SJSA1 (cell line): Measurements from ENCODE around the gene RIPOR1. TPM values are rescaled to one million over a fixed set of nuclear protein-coding genes. Genes with fewer than 3 reads are reported as not detected.
"Not testable (repeated sequence)": the region's sequence is repeated elsewhere in the genome, so short reads cannot be mapped to it uniquely, and the experiment has no call there.

Experiments
- DNase-seq, 2 experiments: peaks; one replicate each; pipeline ENCODE4 v3.0.0-alpha.2; 2015 to 2020; ENCODE audit warnings: low spot score in 2 of 2, low read depth in 1 of 2
- H3K27ac ChIP-seq: fragments of 250-450 bp; sonication (Bioruptor Pico); 2 replicates; pipeline ENCODE4 v1.5.1; 2020; ENCODE audit warnings: mild to moderate bottlenecking, moderate library complexity
- H3K27me3 ChIP-seq: fragments of 250-450 bp; sonication (Bioruptor Pico); replicated peaks from 2 replicates; pipeline ENCODE4 v1.5.1; 2020; ENCODE audit warnings: mild to moderate bottlenecking, moderate library complexity
- H3K36me3 ChIP-seq: fragments of 250-450 bp; sonication (Bioruptor Pico); 2 replicates; pipeline ENCODE4 v1.5.1; 2020; ENCODE audit warnings: mild to moderate bottlenecking
- H3K4me1 ChIP-seq: fragments of 250-450 bp; sonication (Bioruptor Pico); replicated peaks from 2 replicates; pipeline ENCODE4 v1.6.1; 2021; ENCODE audit warnings: mild to moderate bottlenecking
- H3K4me3 ChIP-seq: fragments of 250-450 bp; sonication (Bioruptor Pico); 2 replicates; pipeline ENCODE4 v1.5.1; 2020; ENCODE audit warnings: mild to moderate bottlenecking
- H3K9me3 ChIP-seq: fragments of 250-450 bp; sonication (Bioruptor Pico); replicated peaks from 2 replicates; pipeline ENCODE4 v1.5.1; 2020; ENCODE audit warnings: mild to moderate bottlenecking
- total RNA-seq: library from RNA; depleted of rRNA; stranded (reverse); fragments of >200 nt; shearing (Covaris generic); gene quantifications from 2 replicates; pipeline ENCODE4 v1.2.3, GENCODE V29; 2014

The RIPOR1 gene
- total RNA-seq, 1 experiment from 2014 or later: 24.8 TPM

DNA sequence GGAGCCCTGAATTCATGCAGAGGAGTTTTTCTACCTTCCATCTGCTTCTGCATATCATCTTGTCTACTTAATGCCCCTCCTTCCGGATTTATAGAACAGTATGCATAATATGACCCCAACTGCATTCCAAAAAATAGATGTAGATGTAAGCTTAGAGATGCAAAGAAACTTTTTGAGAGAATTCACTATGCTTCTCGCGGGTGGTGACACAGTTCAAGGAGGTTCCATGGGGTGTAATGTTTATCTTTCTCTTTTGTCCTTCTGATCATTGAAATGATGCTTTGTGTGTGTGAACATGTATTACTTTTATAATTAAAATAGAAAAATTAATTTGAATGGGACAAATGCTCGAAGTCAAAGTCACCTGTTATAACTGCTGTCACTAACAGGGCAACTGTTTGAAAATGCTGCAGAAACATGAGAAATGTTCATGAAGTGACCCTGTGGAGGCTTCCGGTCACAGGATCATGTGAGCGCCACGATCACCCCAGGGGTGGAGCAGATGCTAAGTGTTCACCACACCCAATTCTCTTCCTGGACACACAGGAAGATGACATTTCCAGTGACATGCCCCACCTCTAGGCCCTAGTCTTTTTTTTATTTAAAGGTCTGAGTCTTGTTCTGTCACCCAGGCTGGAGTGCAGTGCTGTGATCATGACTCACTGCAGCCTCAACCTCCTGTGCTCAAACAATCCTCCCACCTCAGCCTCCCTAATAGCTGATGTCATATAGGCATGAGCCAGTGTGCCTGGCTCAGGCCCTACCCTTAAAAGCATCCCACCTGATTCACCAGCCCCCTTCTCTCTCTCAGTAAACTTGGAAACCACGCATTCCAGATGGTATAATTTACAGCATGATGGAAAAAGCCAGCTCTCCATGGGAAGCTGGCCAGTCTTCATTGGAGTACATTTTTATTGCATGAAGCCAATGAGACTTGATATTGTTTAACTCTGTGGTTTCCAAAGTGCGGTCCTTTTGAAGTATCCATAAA, 24.3 kb upstream of the RIPOR1 start:
- no peaks in the 10 kb centered on the region for H3K27me3 ChIP-seq
- no peaks in the 10 kb centered on the region for H3K4me1 ChIP-seq
- H3K4me3 ChIP-seq: no peak overlapping the region
- no peaks in the 10 kb centered on the region for H3K9me3 ChIP-seq
- H3K27ac ChIP-seq: no peak overlapping the region
- no peak for DNase-seq
- H3K36me3 ChIP-seq: no peaks in the 10 kb centered on the region

DNA sequence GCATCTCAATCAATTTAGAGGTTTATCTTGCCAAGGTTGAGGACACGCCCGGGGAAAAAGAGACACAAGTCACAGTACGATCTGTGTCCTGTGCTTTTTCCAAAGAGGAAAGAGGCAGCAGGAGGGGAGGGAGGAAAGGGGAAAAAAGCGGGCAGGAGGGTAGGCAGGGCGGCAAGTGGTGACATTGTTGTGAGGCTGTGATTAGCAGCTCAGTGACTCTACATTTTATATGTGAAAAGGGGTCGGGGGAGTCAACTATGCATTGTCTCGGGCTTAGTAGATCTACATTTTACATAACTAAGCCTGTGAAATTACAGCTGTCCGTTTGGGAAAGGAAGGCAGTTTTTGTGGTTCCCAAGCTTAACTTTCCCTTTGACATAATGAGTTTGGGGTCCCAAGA, 22.2 kb upstream of the RIPOR1 start:
- H3K27me3 ChIP-seq: no peaks in the 10 kb centered on the region

DNA sequence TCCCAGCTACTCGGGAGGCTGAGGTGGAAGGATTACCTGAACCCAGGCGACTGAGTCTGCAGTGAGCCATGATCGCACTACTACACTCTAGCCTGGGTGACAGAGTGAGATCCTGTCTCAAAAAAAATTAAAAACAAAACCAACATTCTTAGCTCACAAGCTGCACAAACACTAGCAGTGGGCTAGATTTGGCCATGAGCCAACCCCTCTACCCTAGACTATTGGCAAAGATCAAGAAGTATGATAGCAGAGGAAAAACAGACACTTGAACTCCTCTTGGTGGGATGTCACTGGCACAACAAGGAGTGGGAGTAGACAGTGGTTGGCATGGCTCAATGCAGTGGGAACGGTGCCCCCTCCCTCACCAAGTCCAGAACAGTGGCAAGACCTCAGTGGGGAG, 19.6 kb upstream of the RIPOR1 start:
- no peaks in the 10 kb centered on the region for H3K4me1 ChIP-seq
- no peaks in the 10 kb centered on the region for H3K27me3 ChIP-seq
- H3K36me3 ChIP-seq: no peaks in the 10 kb centered on the region
- DNase-seq: no peak
- H3K27ac ChIP-seq: no peak overlapping the region
- no peaks in the 10 kb centered on the region for H3K9me3 ChIP-seq
- H3K4me3 ChIP-seq: no peak overlapping the region

More for the DNA sequence above, 22.2 kb upstream of the RIPOR1 start:
- H3K4me1 ChIP-seq: no peaks in the 10 kb centered on the region
- H3K9me3 ChIP-seq: no peaks in the 10 kb centered on the region
- H3K4me3 ChIP-seq: no peak overlapping the region
- no peaks in the 10 kb centered on the region for H3K36me3 ChIP-seq
- no peak for DNase-seq
- no peak overlapping the region for H3K27ac ChIP-seq

DNA sequence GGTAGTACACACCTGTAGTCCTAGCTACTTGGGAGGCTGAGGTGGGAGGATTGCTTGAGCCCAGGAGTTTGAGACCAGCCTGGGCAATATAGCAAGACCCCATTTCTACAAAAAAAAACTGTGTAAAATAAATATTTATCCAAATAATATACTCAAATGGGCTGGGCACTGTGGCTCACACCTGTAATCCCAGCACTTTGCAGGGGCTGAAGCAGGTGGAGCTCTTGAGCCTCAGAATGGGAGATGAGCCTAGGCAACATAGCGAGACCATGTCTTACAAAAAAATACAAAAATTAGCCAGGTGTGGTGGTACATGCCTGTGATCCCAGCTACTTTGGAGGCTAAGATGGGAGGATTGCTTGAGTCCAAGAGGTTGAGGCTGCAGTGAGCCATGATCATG, 14.7 kb upstream of the RIPOR1 start:
- H3K4me3 ChIP-seq, DNase-seq, H3K27me3 ChIP-seq, H3K9me3 ChIP-seq, H3K27ac ChIP-seq, H3K36me3 ChIP-seq: not testable (repeated sequence)
- H3K4me1 ChIP-seq: peaks cover 25% of the 10 kb centered on the region

DNA sequence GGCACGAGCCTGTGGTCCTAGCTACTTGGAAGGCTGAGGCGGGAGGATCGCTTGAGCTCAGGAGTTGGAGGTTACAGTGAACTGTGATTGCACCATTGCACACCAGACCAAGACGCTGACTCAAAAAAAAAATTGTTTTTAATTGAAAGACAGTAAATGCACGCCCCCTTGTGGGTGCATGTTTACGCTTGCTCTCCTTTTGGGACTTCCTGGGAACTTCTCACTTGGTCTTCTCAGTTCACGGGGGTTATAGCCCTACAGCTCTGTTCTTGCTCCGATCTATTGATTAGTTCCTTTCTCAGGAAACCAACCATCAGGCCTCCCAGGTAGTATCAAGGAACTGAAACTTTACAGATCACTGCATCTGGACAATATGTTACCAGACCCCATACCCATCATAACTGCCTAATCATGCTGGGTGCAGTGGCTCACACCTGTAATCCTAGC, 14.2 kb upstream of the RIPOR1 start:
- Histone ChIP-seq H3K9me3 (no peaks in the 10 kb centered on the region), H3K4me1 (peaks cover 25% of the 10 kb centered on the region), H3K27me3 (no peaks in the 10 kb centered on the region), H3K36me3 (no peaks in the 10 kb centered on the region), H3K4me3 (no peak overlapping the region), H3K27ac (no peak overlapping the region)
- DNase-seq: peak; percentile 68 to 72

DNA sequence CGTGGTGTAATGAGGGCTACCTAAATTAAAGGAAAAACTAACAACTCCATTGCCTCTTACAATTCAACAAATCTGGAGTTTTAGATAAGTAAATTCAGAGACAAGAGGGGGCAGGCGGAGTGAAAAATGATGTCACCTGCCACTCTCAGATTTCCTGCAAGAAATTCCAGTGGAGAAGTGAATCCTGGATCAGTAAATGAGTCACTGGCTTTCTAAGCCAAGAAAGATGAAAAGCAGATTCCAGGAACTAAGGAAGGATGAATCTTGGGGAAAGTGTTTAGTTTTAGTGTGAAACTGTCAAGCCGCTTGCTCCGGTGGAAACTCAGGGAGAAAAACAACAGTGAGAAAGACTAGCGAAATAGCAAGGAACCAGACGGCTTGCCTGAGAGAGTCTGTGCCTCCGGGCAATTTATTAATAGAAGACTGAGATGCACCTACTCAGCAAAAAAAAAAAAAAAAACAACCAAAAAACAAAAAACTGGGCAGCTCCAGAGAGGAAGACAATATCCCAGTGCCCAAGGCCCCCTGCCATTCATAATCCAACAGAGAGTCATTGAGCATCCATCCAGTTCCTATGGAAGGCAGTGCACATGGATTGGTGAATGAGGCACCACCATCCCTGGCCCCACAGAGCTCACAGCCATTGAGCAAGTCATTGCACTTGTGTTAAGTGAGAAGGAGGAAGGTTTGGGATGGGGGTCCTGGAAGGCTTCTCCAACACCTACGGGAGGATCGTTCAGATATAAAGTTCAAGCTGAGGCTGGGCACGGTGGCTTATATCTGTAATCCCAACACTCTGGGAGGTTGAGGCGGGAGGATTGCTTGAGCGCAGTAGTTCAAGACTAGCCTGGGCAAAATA, 12.1 kb upstream of the RIPOR1 start:
- H3K4me1 ChIP-seq: peaks cover 28% of the 10 kb centered on the region
- H3K27me3 ChIP-seq: no peaks in the 10 kb centered on the region
- DNase-seq: peak in 1 of 2 experiments; percentile 54
- no peaks in the 10 kb centered on the region for H3K9me3 ChIP-seq
- H3K27ac ChIP-seq: peak overlapping the region; percentile 56
- no peak overlapping the region for H3K4me3 ChIP-seq
- H3K36me3 ChIP-seq: no peaks in the 10 kb centered on the region

DNA sequence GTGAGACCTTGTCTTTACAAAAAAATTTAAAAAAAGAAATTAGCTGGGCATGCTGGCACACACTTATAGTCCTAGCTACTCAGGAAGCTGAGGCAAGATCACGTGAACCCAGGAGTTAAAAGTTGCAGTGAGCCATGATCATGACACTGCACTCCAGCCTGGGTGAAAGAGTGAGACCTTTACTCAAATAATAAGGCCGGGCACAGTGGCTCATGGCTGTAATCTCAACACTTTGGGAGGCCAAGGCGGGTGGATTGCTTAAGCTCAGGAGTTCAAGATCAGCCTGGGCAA, 11.5 kb upstream of the RIPOR1 start:
- H3K9me3 ChIP-seq: no peaks in the 10 kb centered on the region
- no peaks in the 10 kb centered on the region for H3K27me3 ChIP-seq
- peaks cover 32% of the 10 kb centered on the region for H3K4me1 ChIP-seq
- DNase-seq: no peak
- no peak overlapping the region for H3K27ac ChIP-seq
- H3K4me3 ChIP-seq: no peak overlapping the region
- no peaks in the 10 kb centered on the region for H3K36me3 ChIP-seq

DNA sequence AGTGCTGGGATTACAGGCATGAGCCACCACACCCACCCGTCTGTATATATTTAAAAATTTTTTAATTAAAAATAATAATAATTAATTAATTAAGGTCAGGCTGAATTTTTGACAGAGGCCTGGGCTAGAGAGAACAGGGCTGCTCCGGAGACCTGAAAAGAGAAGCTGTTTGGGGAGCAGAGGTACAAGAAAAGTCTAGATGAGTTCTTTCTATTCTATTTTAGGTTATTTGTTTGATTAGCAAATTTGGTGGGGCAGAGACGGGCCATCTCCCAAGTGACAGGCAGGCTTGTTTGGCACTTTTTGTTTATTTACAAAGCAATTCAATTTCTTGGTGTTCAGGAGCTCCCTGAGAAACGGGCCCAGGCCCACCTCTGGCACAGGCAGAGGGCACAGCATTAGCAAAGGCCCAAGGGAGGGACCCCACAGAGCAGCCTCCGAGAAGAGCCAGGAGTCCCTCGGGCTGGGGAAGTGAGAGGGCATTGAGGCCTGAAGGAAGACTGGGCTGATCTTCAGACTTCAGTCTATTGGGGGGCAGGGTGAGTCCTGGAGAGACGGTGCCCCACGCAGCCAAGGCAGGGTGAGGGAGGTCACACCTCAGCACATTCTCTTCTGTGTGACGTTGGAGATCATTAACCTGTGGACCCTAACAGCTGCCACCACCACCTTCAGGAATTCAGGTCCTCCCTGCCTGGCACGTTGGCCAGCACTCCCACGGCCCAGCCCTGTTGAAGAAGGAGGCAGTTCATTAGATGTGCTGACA, 10.8 kb upstream of the RIPOR1 start:
- Histone ChIP-seq H3K4me1 (peaks cover 32% of the 10 kb centered on the region), H3K27me3 (no peaks in the 10 kb centered on the region), H3K9me3 (no peaks in the 10 kb centered on the region), H3K36me3 (no peaks in the 10 kb centered on the region), H3K27ac (no peak overlapping the region), H3K4me3 (no peak overlapping the region)
- DNase-seq: no peak

DNA sequence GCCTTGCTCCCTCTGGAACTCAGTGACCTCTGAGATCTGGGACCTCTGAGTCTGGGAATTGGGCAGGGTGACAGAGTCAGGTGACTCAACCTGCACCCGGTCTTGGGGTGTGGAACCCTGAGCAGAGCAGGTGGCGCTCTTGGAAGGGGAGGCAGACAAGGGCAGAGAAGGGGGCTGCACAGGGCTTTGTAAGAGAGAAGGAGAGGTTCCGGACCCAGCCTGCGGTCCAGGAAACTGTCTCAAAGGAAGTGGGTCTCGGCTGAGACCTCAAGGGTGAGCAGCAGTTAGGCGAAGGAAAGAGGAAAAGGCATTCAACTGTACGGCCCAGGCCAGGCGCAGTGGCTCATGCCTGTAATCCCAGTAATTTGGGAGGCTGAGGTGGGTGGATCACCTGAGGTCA, 10.0 kb upstream of the RIPOR1 start:
- peaks cover 32% of the 10 kb centered on the region for H3K4me1 ChIP-seq
- DNase-seq: no peak
- H3K27me3 ChIP-seq: no peaks in the 10 kb centered on the region
- H3K36me3 ChIP-seq: no peaks in the 10 kb centered on the region
- H3K9me3 ChIP-seq: no peaks in the 10 kb centered on the region
- H3K4me3 ChIP-seq: no peak overlapping the region
- no peak overlapping the region for H3K27ac ChIP-seq

DNA sequence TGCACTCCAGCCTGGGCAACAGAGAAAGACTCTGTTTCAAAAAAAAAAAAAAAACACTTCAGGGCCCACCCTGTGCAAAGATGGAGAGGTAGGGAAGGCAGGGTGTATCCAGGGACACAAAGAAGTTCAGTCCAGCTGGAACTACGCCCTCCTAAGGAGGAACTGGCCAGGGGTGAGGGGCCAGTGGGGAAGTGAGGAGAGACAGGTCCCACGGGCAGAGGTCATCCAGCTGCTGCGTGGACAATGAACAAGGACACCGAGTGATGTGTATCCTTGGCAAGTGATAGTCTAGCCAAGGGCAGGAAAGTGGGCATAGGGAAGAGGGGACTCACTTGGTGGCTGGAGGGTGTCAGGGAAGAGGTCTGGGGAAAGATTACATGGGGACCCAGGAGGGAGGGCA, 9.4 kb upstream of the RIPOR1 start:
- Histone ChIP-seq H3K4me1 (peaks cover 32% of the 10 kb centered on the region), H3K36me3 (no peaks in the 10 kb centered on the region), H3K9me3 (no peaks in the 10 kb centered on the region), H3K27me3 (no peaks in the 10 kb centered on the region), H3K27ac (no peak overlapping the region), H3K4me3 (no peak overlapping the region)
- no peak for DNase-seq

DNA sequence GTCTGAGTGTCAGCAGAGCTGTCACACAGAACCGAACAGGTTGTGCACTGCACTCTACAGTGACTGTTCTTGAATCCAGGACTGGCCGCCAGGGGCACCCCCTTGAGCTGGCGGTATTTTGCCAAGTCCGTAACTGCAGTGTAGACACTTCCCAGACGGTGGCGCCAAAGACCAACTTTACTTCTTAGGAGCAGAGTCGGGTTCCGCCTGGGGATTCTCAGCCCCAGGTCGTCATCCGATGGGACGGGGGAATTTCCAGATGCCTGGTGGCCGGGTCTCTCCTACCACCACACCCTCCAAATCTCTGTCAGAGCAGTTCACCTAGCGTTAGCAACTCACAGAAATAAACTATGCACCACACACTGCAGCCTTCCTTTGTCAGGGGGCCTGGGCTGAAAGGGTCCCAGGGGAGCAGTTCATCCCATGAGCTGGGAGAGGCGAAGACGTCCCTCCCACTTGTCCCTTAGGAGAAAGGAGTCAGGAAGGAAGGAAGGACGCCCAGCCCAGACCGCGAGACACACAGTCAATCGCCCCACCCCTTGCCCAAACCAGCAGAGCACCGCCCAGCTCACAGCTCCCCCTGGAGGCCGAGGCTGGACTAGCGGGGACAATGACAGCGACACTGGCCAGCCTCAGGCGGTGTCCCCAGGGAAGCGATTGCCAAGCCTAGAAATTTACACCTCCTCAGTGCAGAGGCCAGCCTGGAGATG, 7.4 kb upstream of the RIPOR1 start:
- H3K27ac ChIP-seq: peak overlapping the region; percentile 77
- peaks cover 35% of the 10 kb centered on the region for H3K4me1 ChIP-seq
- no peaks in the 10 kb centered on the region for H3K27me3 ChIP-seq
- DNase-seq: peak; percentile 97 to 99
- H3K9me3 ChIP-seq: no peaks in the 10 kb centered on the region
- H3K36me3 ChIP-seq: no peaks in the 10 kb centered on the region
- peak overlapping the region; percentile 35 for H3K4me3 ChIP-seq

DNA sequence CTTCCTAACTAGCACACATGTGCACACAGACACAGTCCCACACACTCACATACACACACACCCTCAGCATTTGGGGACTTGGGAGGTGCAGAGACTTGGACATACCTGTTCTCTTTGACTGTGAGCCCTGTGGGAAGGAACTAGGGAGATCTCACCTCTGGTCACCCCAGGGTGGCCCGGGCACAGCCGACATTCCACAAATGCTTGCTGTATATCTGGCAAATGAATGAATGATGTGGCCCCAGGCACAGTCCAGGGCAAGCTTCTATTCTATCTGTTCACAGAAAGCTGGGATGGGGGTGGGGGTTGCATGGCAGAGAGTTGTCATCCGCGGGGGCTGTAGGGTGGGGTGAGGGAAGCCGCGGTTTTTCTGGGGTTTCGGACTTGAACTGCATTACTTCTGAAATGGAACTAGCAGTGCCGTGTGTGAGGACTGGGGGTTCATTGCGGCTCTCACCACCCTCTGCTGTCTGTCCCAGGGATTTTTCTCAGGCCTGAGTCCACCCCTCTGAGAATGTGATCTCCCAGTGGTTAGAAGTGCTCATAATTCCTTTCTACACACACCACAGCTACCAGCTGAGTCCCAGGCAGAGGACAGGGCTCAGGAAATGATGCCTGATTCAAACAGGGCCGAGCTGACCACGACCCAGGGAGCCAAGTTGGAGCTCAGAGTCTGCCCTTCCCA, 3.3 kb upstream of the RIPOR1 start:
- H3K27ac ChIP-seq: no peak overlapping the region
- DNase-seq: no peak
- H3K27me3 ChIP-seq: no peaks in the 10 kb centered on the region
- no peaks in the 10 kb centered on the region for H3K9me3 ChIP-seq
- H3K4me1 ChIP-seq: peaks cover 53% of the 10 kb centered on the region
- H3K36me3 ChIP-seq: peaks cover 11% of the 10 kb centered on the region
- H3K4me3 ChIP-seq: no peak overlapping the region
